ENCODE data around the gene GLI3.

GRCh38 chr7:42232275-42232674, 4.7 kb downstream of the GLI3 start:
- TF ChIP-seq CTCF (IDR thresholded peaks at IDR 0.05) (no peak), POLR2A (IDR thresholded peaks at IDR 0.05) (no peak)

All from heart left ventricle (tissue), 13 donors.